DOHH2 (cell line): ENCODE results near the gene GPR149.

ENCODE experiments used
- EZH2phosphoT487 ChIP-seq: fragments of 200-600 bp; sonication (generic); IDR thresholded peaks from 2 replicates; pipeline ENCODE4 v1.6.1; 2017; ENCODE audit warnings: borderline replicate concordance, mild to moderate bottlenecking, antibody characterized with exemption, low read length, moderate library complexity, mixed read lengths
- TF ChIP-seq, protein P1 (sequence below): fragments of 200-600 bp; sonication (generic); IDR thresholded peaks from one replicate; pipeline ENCODE4 v1.5.1; 2014; ENCODE audit warnings: antibody characterized with exemption, mild to moderate bottlenecking, low read depth, low read length; ENCODE audit not compliant: poor library complexity, severe bottlenecking

DNA sequence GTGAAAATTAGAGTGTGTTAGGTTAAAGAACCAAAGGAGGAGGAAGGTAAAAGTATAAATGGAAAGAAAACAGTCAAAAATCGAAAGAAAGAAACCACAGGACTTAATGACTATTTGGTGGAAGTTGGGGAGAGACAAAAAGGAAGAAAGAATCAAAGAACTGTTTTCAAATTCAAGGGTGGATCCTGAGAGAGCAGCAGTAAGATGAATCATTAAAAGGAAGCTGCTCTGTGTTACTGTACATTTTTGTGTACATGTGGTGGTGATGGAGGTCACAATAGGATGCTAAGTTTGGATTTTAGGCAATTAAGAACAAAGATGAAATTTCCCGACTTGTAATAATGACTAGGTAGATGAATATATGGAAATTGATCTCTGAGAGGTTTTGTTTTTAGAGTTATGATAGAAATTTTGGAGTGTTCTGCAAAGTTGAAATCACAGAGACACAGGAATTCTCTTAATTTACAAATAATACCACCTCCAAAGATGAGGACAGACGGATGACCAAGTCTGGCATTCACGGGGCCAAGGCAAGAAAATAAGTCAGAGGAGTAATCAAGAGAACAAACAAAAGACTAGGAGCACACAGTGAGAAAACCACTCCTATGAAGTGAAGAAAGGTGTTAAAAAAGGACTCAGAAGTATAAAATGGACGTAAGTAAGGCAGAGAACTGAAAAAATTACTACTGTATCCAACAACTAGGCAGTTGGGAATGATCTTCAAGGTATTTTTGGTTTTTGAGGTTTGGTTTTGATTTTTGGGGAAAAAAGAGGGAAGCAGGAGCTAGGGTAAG is 112.8 kb downstream of the GPR149 start:
- TF ChIP-seq, protein P1, sequence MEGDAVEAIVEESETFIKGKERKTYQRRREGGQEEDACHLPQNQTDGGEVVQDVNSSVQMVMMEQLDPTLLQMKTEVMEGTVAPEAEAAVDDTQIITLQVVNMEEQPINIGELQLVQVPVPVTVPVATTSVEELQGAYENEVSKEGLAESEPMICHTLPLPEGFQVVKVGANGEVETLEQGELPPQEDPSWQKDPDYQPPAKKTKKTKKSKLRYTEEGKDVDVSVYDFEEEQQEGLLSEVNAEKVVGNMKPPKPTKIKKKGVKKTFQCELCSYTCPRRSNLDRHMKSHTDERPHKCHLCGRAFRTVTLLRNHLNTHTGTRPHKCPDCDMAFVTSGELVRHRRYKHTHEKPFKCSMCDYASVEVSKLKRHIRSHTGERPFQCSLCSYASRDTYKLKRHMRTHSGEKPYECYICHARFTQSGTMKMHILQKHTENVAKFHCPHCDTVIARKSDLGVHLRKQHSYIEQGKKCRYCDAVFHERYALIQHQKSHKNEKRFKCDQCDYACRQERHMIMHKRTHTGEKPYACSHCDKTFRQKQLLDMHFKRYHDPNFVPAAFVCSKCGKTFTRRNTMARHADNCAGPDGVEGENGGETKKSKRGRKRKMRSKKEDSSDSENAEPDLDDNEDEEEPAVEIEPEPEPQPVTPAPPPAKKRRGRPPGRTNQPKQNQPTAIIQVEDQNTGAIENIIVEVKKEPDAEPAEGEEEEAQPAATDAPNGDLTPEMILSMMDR = no peak
- no peak for TF ChIP-seq EZH2phosphoT487
